T-helper 17 cell (primary cell): ENCODE measurements around the gene FAP. TPM values are rescaled to one million over a fixed set of nuclear protein-coding genes. Genes with fewer than 3 reads are reported as not detected.

Source experiments
- ATAC-seq: fragments of 150-1000 bp; cut with Tn5 transposase; 2 replicates; pipeline ENCODE4 v1.10.0; 2021; ENCODE audit warnings: mild to moderate bottlenecking, moderate library complexity
- DNase-seq, 3 donors: peaks; one replicate each; pipeline versions ENCODE4 v3.0.0 to v3.0.0-alpha.2; 2020 to 2021
- H3K9me3 ChIP-seq: one replicate; pipeline ENCODE4 v1.7.0; 2013; ENCODE audit warnings: low read length, mild to moderate bottlenecking; ENCODE audit not compliant: control insufficient read depth, poor library complexity, severe bottlenecking
- H3K27ac Mint-ChIP-seq: one replicate; pipeline ENCODE4 v1.8.0; 2022; ENCODE audit warnings: mild to moderate bottlenecking, moderate library complexity, mixed read lengths
- H3K27me3 Mint-ChIP-seq: one replicate; pipeline ENCODE4 v1.8.0; 2022; ENCODE audit warnings: mixed read lengths
- H3K36me3 Mint-ChIP-seq: one replicate; pipeline ENCODE4 v1.8.0; 2022; ENCODE audit warnings: low read depth, mixed read lengths
- H3K4me1 Mint-ChIP-seq: one replicate; pipeline ENCODE4 v1.8.0; 2022; ENCODE audit warnings: mild to moderate bottlenecking, mixed read lengths
- H3K4me3 Mint-ChIP-seq: one replicate; pipeline ENCODE4 v1.8.0; 2022; ENCODE audit warnings: mild to moderate bottlenecking, moderate library complexity, mixed read lengths
- total RNA-seq, 4 donors: library from RNA in 2 of 4; stranded (reverse) in 2 of 4; gene quantifications; one replicate each; pipeline ENCODE4 v1.2.3 and lab custom pipeline; 2022 to 2026

FAP gene
- total RNA-seq, 2 donors from 2014 or later, result not detected

- no peak for DNase-seq
- H3K27ac Mint-ChIP-seq, result no peak overlapping the region
- peaks cover 66% of the 10 kb centered on the region for H3K27me3 Mint-ChIP-seq
- peaks cover 3% of the 10 kb centered on the region for H3K36me3 Mint-ChIP-seq
- no peaks in the 10 kb centered on the region for H3K9me3 ChIP-seq
- no peaks in the 10 kb centered on the region for H3K4me1 Mint-ChIP-seq
- H3K4me3 Mint-ChIP-seq, result no peak overlapping the region
- ATAC-seq, result no peak
Measured at GRCh38 chr2:162198239-162198638, 45.0 kb downstream of the FAP start.

- no peaks in the 10 kb centered on the region for H3K9me3 ChIP-seq
- Mint-ChIP-seq H3K27ac (no peak overlapping the region), H3K27me3 (peaks cover 76% of the 10 kb centered on the region), H3K36me3 (peaks cover 3% of the 10 kb centered on the region), H3K4me1 (no peaks in the 10 kb centered on the region), H3K4me3 (no peak overlapping the region)
- ATAC-seq (no peak), DNase-seq (no peak)
Measured at GRCh38 chr2:162197069-162197825, 46.0 kb downstream of the FAP start.

DNA sequence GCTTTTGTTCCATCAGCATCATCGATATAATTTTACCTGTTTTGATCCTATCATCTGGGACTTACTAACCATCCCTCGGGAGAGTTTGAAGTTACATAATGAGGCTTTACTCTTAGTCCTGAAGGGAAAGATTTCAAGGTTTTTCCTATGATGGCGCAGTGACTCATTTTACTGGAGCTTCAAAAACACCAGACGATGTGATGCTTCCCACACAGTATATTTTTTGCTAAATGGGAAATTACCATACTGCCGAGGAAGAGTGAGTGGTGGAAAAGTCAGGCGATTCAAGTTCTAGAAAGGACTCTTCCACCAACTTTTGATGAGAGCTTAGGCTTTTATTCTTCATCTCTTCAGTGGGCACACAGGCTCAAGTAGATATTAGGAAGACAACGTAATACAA, 46.6 kb downstream of the FAP start:
- H3K4me3 Mint-ChIP-seq, result no peak overlapping the region
- H3K27me3 Mint-ChIP-seq, result peaks cover 78% of the 10 kb centered on the region
- DNase-seq (no peak), ATAC-seq (no peak)
- H3K36me3 Mint-ChIP-seq, result peaks cover 3% of the 10 kb centered on the region
- H3K4me1 Mint-ChIP-seq, result no peaks in the 10 kb centered on the region
- no peaks in the 10 kb centered on the region for H3K9me3 ChIP-seq
- H3K27ac Mint-ChIP-seq, result no peak overlapping the region

GRCh38 chr2:162188451-162188850, 54.8 kb downstream of the FAP start:
- Mint-ChIP-seq H3K4me3 (no peak overlapping the region), H3K27me3 (peaks cover 45% of the 10 kb centered on the region), H3K27ac (no peak overlapping the region), H3K4me1 (no peaks in the 10 kb centered on the region), H3K36me3 (no peaks in the 10 kb centered on the region)
- DNase-seq, result no peak
- H3K9me3 ChIP-seq, result no peaks in the 10 kb centered on the region
- ATAC-seq, result no peak

GRCh38 chr2:162185541-162186232, 57.6 kb downstream of the FAP start:
- no peak overlapping the region for H3K4me3 Mint-ChIP-seq
- H3K4me1 Mint-ChIP-seq, result no peaks in the 10 kb centered on the region
- H3K27ac Mint-ChIP-seq, result no peak overlapping the region
- DNase-seq, result no peak
- no peak for ATAC-seq
- H3K9me3 ChIP-seq, result no peaks in the 10 kb centered on the region
- H3K27me3 Mint-ChIP-seq, result peaks cover 20% of the 10 kb centered on the region
- no peaks in the 10 kb centered on the region for H3K36me3 Mint-ChIP-seq

DNA sequence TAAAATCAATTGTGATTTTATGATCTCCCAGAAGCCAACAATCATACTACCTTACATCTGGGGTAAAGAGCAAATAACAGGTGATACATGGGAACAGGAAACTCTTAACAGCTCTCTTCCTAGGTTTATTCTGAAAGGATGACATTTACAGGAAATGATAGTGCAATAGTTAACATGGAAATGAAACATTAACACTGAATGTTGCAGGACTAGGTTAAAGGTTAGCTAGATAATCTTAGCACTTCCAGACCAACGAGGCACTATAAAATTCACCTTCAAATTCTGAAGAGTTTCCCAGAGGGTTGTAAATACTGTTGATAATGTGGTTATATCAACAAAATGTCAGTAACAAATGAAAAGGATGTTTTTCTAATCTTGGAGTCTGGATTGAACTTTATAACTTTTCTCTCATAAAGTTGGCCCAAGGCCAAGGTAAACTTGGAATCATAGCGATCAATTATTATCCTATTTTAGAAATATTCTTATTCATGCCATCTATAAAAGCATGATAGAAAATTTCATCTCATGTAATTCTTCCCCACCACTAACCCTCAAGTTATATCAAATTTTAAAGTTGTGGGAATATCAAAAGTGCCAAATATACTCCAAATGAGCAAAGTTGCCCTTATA, 58.3 kb downstream of the FAP start:
- H3K9me3 ChIP-seq, result no peaks in the 10 kb centered on the region
- Mint-ChIP-seq H3K27ac (no peak overlapping the region), H3K36me3 (no peaks in the 10 kb centered on the region), H3K4me3 (no peak overlapping the region), H3K4me1 (no peaks in the 10 kb centered on the region), H3K27me3 (peaks cover 20% of the 10 kb centered on the region)
- ATAC-seq, result no peak
- DNase-seq, result no peak

DNA sequence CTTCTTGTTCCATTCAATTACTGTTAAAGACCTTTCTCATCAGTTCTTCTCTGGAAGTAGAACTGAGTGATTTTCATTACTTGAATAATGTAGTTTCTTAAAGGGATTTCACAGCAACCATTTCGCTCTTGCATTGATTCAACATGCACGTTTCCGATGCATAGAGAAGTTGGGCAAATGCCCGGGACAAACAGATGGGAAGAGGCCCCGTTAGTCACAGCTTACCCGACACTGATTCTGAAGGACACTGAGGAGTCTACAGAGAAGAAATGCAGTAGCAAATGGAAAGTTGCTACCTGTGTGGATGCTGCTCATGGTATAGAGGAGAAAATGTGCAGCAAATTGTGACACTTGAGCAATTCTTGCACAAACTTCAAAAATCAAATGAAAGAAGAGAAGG, 58.9 kb downstream of the FAP start:
- Mint-ChIP-seq H3K27me3 (peaks cover 19% of the 10 kb centered on the region), H3K27ac (no peak overlapping the region), H3K4me3 (no peak overlapping the region), H3K36me3 (peaks cover 1% of the 10 kb centered on the region), H3K4me1 (no peaks in the 10 kb centered on the region)
- H3K9me3 ChIP-seq, result no peaks in the 10 kb centered on the region
- DNase-seq (no peak), ATAC-seq (no peak)

GRCh38 chr2:162182395-162182794, 60.9 kb downstream of the FAP start:
- no peak for DNase-seq
- Mint-ChIP-seq H3K36me3 (peaks cover 2% of the 10 kb centered on the region), H3K27ac (no peak overlapping the region)

DNA sequence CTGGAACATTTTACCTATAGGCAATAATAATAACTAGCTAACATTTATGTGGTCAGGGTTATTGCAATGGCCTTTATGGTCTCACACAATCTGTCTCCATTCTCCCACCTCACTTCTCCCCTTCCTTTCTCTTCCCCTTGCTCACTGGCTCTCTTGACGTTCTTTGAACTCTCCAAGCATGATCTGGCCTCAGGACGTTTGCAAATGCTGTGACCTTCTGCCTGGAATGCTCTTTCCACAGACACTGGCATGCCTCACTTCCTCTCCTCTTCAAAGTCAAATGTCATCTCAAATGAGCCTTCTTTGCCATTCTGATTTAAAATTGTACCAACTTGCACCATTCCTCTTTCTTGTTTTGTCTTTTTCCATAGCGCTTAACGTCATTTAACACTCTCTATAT, 65.9 kb downstream of the FAP start:
- H3K27ac Mint-ChIP-seq, result no peak overlapping the region
- ATAC-seq (no peak), DNase-seq (no peak)
- peaks cover 2% of the 10 kb centered on the region for H3K36me3 Mint-ChIP-seq
- H3K4me3 Mint-ChIP-seq, result no peak overlapping the region
- peaks cover 3% of the 10 kb centered on the region for H3K4me1 Mint-ChIP-seq
- peaks cover 34% of the 10 kb centered on the region for H3K27me3 Mint-ChIP-seq
- H3K9me3 ChIP-seq, result no peaks in the 10 kb centered on the region

More at GRCh38 chr2:162182395-162182794, 60.9 kb downstream of the FAP start:
- ATAC-seq, result no peak
- no peak overlapping the region for H3K4me3 Mint-ChIP-seq
- H3K4me1 Mint-ChIP-seq, result peaks cover under 1% of the 10 kb centered on the region
- peaks cover 26% of the 10 kb centered on the region for H3K27me3 Mint-ChIP-seq
- no peaks in the 10 kb centered on the region for H3K9me3 ChIP-seq

DNA sequence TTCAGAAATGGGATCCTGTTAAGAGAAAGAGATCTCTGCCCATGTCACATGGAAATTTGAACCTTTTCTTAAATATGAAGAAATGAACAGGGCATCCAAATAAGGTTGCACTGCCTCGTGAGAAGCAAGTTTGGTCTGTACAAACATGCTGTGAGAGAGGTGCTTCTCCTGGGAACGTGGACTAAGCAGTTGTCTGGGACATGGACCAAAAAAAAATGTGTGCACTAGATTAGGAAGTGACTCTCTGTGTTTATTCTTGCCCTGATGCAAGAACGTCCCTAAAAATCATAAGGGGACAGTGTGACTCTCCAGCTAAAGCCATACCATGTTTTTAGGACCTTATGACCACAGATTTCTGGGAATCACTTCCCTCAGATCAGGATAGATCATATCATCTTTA, 67.5 kb downstream of the FAP start:
- Mint-ChIP-seq H3K27me3 (peaks cover 32% of the 10 kb centered on the region), H3K36me3 (peaks cover 2% of the 10 kb centered on the region), H3K4me3 (no peak overlapping the region), H3K27ac (no peak overlapping the region), H3K4me1 (peaks cover 3% of the 10 kb centered on the region)
- H3K9me3 ChIP-seq, result peaks cover 2% of the 10 kb centered on the region
- DNase-seq, result no peak
- no peak for ATAC-seq

GRCh38 chr2:162174746-162175145, 68.5 kb downstream of the FAP start:
- Mint-ChIP-seq H3K27me3 (peaks cover 24% of the 10 kb centered on the region), H3K27ac (no peak overlapping the region), H3K4me1 (peaks cover 3% of the 10 kb centered on the region), H3K36me3 (peaks cover 2% of the 10 kb centered on the region), H3K4me3 (no peak overlapping the region)
- DNase-seq (no peak), ATAC-seq (no peak)
- H3K9me3 ChIP-seq, result peaks cover 2% of the 10 kb centered on the region

GRCh38 chr2:162172802-162173370, 70.4 kb downstream of the FAP start:
- Mint-ChIP-seq H3K4me3 (no peak overlapping the region), H3K4me1 (peaks cover 3% of the 10 kb centered on the region), H3K27me3 (peaks cover 36% of the 10 kb centered on the region), H3K36me3 (no peaks in the 10 kb centered on the region), H3K27ac (no peak overlapping the region)
- peaks cover 2% of the 10 kb centered on the region for H3K9me3 ChIP-seq
- DNase-seq (no peak), ATAC-seq (no peak)

GRCh38 chr2:162166745-162167144, 76.5 kb downstream of the FAP start:
- DNase-seq (no peak), ATAC-seq (no peak)
- Mint-ChIP-seq H3K4me1 (no peaks in the 10 kb centered on the region), H3K36me3 (no peaks in the 10 kb centered on the region), H3K27ac (no peak overlapping the region), H3K4me3 (no peak overlapping the region), H3K27me3 (peaks cover 42% of the 10 kb centered on the region)
- peaks cover 2% of the 10 kb centered on the region for H3K9me3 ChIP-seq
